NCI-H748 treated with DMSO at 0.1 percent for 48 hours (cell line): ENCODE results near the gene SLAMF6.
"Not testable (repeated sequence)": the region's sequence is repeated elsewhere in the genome, so short reads cannot be mapped to it uniquely, and the experiment has no call there.

Experiments used
- DNase-seq: peaks from one replicate; lab custom pipeline; 2025; lab: John Stamatoyannopoulos, UW

SLAMF6 gene

GRCh38 chr1:160522622-160523345 is at the start of gene SLAMF6:
SLAMF6 (minus strand) TSS chr1:160523255; CDS start chr1:160523192, 63 bp downstream.
- DNase-seq, result no peak

GRCh38 chr1:160570840-160571239 is 47.8 kb upstream of the SLAMF6 start:
- DNase-seq, result no peak

- DNase-seq, result no peak
Observed at GRCh38 chr1:160569806-160570205, 46.8 kb upstream of the SLAMF6 start.

GRCh38 chr1:160567858-160568682 is 45.0 kb upstream of the SLAMF6 start:
- no peak for DNase-seq

GRCh38 chr1:160567341-160567740 is 44.3 kb upstream of the SLAMF6 start:
- no peak for DNase-seq

- DNase-seq, result no peak
Observed at GRCh38 chr1:160565564-160565963, 42.5 kb upstream of the SLAMF6 start.

- not testable (repeated sequence) for DNase-seq
Observed at GRCh38 chr1:160563230-160563629, 40.2 kb upstream of the SLAMF6 start.

- not testable (repeated sequence) for DNase-seq
Observed at GRCh38 chr1:160562745-160563144, 39.7 kb upstream of the SLAMF6 start.

- no peak for DNase-seq
Observed at GRCh38 chr1:160560806-160561205, 37.8 kb upstream of the SLAMF6 start.

- DNase-seq, result no peak
Observed at GRCh38 chr1:160560045-160560705, 37.1 kb upstream of the SLAMF6 start.

- not testable (repeated sequence) for DNase-seq
Observed at GRCh38 chr1:160559437-160559836, 36.4 kb upstream of the SLAMF6 start.

GRCh38 chr1:160558660-160559380 is 35.8 kb upstream of the SLAMF6 start:
- DNase-seq, result no peak

GRCh38 chr1:160553778-160554177 is 30.7 kb upstream of the SLAMF6 start:
- no peak for DNase-seq

- no peak for DNase-seq
Observed at GRCh38 chr1:160552425-160552824, 29.4 kb upstream of the SLAMF6 start.

GRCh38 chr1:160550572-160551034 is 27.5 kb upstream of the SLAMF6 start:
- no peak for DNase-seq

GRCh38 chr1:160549665-160550006 is 26.6 kb upstream of the SLAMF6 start:
- no peak for DNase-seq

- no peak for DNase-seq
Observed at GRCh38 chr1:160548960-160549664, 26.1 kb upstream of the SLAMF6 start.

GRCh38 chr1:160548183-160548582 is 25.1 kb upstream of the SLAMF6 start:
- DNase-seq, result no peak

- DNase-seq, result no peak
Observed at GRCh38 chr1:160547422-160547821, 24.4 kb upstream of the SLAMF6 start.

GRCh38 chr1:160546942-160547341 is 23.9 kb upstream of the SLAMF6 start:
- no peak for DNase-seq

GRCh38 chr1:160544647-160545046 is 21.6 kb upstream of the SLAMF6 start:
- no peak for DNase-seq
